Fibroblast of skin of right quadriceps (primary cell): ENCODE measurements around the gene KISS1.

ENCODE experiments used
- DNase-seq: peaks from one replicate; pipeline ENCODE4 v3.0.0-alpha.2; 2013

Gene KISS1

GRCh38 chr1:204153667-204154066 is 42.6 kb downstream of the KISS1 start:
- DNase-seq: no peak

- no peak for DNase-seq
Observed at GRCh38 chr1:204152310-204153044, 43.8 kb downstream of the KISS1 start.

DNA sequence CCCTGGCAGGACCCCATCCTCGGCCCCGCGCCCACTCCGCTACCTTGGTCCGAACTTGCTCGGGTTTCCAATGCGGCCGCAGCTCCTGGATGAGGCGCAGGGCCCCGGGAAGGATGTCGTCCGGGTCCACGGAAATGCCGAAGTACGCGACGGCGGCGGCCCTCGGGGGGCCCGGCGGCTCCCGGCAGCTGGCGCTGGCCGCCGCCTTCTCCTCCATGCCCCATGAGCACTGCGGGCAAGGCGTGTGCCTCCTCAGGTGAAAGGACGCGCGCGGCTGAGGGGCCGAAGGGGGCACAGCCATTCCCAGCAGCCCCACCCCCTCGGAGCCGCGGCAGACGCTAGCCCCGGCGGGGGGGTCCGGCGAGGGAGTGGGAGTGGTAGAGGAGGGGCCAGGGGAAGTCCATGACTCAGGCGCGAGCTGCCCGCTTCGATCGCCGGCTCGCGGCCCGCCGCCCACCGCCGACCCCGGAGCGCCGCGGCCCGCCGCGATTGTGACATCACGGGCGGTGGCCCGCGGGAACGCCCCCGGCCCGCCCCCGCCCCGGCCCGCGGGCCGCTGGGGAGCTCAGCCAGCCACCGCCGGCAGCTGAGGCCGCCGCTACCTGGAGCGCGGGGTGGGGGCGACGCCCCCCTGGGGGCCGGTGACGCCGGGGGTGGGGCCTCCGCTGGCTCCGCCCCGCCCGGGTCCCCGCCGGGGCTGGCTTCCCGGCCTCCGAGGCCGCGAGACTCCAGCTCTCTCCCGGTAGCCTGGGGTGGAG is 44.6 kb downstream of the KISS1 start, which contains the start of gene ETNK2:
TSS of gene ETNK2 (minus strand) at position 493 of the 758 bp plus-strand sequence. CDS start at position 301, 192 bp downstream.
- DNase-seq: peak; percentile 50

DNA sequence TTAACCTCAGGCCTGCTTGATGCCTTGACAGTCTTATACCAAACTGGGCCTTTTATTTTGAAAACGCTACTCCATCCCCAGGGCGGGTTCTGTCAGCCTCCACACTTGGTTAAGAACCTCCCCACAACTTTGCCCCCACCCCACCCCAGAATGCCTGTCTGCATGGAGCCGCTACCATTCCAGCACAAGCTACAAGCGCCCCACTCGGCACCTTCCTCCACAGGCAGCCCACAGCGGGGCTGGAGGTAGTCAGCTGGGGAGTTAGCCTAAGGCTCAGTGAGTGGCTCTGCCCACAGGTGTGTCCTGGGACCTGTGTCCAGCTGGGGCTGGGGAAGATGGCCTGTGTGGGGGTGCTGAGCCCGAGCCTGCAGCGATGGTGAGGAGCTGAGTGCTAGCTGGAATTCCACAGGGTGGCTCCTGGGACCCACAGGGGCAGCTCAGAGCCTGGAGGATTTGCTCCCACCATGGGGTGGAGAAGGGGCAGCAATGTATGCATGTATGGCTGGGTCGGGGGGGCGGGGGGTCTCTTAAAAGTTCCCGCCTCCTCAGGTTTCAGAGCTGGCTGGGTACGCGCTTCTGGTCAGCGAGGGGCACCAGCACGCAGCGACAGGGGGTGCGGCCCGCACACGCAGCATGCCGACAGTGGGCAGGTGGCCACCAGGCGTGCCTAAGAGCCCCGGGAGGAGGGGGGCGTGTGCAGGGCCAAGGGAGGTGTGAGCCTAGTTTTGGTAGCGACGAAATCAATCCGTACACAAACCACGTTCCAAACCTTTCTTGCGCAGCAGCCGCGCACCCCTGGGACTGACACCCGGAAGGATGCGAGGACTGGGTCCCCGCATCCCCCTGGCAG is 45.4 kb downstream of the KISS1 start:
- DNase-seq: no peak

DNA sequence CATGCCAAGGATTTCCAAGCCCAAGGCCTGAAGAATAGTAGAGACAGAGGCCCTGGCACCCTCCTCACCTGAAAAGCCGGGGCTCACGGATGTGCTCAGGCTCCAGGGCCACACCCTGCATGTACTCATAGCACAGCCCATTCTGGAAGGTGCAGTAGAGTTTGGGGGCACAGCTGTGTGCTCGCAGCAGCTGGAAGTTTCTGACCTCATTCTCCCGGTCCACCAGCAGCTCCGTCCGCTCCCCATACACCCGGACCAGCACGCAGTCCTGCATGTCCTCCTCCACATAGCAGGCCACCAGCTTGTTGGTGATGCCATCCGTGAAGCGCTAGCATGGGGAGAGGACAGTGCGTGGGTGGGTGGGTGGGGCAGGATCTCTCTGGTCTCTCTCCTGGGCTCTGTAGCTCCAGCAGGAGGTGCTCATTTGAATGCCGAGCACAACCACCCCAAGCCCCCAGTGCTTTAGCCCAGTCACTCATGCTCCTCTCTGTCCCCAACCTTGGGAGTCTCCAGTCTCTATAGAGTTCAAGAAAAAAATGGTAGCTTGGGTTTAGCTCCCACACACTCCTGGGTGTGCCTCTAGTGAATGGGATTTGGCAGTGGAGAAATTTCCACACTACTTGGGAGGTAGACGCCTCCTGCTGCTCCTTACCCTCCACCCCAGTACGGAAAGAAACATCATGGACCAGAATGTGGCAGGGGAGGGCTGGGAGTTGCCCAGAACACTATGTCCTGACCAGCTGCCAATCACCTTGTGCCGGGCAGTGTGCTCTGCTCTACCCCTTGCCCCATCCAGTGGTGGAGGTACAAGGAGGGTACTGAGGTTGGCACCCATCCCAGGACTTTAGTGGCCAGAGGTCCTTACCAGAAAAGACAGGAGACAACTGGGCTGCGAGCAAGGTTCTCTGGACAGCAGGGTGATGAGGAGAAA is 46.4 kb downstream of the KISS1 start:
- DNase-seq: no peak

DNA sequence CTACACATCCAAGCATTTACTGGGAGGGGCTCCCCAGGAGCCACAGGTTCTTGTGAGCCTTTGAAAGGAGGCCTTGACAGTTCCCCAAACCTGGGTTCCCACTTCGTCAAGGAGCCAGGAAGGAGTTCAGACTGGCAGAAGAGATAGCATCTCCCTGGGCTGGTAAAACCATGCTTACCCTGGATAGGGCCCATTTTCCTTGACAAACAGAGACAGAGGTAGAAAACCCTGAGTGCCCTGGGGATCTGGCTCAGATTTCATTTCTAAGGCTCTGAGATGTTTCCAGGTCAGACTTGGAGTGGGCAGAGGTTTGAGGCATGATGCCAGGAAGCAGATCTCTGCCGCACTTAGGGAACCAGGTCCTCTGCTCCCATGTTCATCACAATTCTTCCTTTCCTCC is 47.2 kb downstream of the KISS1 start:
- no peak for DNase-seq

DNA sequence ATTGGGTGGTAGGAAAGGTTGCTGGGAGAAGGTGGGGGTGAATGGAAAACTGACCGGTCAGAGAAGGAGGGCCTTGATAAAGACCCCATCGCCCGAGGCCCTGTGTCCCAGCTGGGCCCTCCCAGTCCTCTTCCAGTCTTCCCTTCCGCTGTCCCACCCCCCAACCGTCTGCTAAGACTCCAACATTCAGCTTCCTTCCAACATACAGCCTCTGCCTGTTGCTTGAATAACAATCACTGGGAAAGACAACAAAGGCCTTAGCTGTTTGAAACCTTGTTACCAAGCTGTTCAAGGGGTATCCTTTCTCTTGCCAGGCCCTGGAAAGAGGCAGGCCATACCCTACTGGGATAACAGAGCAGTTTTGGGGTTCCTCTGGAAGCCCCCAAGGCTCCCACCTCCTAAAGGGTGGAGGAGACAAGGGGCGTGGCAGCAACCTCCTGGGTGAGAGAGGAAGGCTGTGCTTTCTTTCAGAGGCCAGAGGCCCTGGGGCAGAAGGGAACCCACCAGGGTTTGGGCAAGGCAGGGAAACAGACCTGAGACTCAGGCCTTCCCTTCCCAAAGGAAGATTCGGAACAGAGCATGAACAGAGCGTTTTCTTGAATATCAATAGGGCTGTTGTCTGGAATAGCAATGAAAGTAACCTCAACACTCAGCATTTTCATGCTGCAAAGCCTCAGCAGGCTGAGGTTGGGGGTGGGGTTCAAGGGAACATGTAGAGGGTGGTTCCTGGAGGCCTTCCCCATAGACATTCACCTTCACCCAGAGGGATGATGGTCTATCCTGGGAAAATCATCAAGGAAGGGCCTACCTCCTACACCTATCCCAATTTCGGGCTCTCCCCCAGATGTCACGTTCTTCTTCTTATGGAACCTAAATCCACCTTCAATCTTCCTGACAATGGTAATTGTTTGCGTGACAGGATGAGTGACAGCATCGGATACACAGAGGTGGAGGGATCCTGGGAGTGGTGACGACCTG is 48.6 kb downstream of the KISS1 start:
- no peak for DNase-seq

DNA sequence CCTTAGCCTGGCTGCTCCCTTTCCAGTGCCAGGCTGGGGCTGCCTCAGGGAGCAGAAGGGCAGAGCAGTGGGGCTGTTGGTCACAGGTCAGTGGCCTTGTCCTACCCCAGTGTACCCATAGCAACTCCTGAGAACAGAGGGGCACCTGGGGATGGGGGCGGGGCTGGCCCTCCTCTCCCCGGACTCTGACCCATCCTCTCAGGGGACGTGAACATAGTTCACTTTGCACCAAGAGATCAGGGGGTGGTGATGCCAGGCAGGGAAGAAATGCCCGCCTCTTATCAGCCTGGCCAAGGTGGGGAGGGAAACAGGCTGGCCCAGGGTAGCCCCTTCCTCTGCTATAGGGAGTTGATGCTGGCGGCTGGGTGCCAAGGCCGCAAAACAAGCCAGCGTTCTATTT is 49.3 kb downstream of the KISS1 start:
- DNase-seq: no peak

DNA sequence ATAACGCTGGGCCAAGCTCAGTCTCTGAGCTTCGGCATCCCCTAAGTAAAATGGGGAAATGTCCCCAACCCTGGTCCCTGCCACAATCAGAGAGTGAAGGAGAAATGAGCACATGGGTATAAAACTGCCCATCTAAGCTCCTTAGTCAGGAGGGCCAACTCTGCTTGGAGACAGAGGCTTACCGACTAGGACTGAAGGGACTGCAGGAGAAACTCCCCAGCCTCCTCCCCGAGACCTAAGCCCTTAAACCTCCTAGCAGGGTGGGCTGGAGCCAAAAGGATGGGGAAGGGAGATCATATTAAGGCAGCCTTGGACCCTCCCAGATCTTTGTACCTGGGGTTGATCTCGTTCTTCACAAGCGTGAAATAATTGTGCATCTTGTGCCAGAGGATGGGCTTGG is 50.0 kb downstream of the KISS1 start:
- no peak for DNase-seq

GRCh38 chr1:204145033-204145504 is 51.2 kb downstream of the KISS1 start:
- no peak for DNase-seq

DNA sequence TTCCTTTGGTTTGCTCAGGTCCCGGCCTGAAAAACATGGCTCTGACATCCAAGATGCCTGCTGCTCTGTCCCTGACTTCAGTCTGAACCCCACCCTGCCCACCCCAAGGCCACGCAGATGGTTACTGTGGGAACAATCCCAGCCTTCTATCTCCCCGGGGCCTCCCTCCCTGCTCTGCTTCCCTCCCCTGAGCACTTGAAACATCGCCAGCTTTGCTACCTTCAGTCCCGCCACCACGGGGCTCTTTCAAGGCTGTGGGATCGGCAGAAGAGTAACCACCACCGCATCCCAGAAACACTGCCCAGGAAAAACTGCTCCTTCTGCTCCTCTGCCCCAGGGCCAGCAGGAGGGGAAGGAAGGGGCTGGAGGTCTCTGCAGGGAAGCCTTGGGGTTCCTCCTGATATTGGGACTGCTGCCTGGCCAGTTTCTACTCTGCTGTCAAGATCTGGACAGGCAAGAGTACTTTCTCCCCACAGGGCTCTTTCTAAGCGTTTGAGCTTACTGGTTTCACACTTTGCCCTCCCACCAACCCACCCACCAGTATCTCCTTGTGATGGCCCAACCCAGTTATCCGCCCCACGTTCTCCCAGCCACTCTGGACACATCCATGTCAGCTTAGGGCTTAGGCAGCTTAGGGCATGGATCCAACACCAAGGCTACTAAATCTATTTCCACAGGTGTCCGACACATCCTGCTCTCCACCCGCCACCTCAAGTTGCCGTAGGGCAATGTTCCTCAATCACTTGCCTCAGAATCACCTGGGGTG is 52.8 kb downstream of the KISS1 start:
- DNase-seq: no peak

DNA sequence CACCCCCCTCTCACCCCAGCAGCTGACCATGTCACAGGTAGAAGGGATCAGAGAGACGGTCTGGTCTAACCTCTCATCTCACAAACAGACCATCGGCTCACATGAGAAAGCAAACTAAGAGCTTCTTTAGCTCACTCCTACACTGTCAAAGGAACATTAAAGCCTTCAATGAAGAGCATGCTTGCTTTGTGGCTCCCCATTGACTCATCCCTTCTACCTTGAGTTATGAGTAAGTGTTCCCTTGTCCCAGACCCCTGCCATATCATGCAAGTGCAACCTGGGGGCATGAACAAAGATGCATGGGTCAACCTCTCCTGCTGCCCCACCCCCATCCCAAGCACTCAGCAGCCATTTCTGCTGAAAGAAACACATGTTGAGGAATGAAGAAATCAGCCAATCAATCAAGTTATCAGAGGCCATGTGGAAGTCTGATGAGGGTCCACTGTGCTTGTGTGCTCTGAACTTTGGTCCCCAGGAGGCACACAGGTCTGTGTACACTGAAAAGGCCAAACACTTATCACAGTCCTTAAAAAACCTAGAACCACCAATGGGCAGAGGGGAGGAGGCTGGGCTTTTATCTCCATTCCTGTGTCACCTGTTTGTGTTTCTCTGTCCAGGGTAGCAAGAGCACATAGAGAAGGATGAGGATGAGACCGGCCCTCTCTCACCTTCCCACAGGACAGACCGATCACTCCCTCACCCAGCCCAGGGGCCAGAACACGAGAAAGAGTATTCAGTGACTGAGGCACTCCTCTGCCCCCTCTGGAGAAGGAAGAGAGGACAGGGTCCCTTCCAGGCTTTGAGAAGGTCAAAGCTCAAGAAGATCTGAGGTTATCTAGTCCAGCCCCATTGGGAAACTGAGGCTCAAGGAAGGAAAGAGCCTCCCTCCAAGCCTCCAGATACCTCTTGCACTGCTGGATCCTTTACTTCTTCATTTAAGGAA is 54.0 kb downstream of the KISS1 start:
- no peak for DNase-seq

DNA sequence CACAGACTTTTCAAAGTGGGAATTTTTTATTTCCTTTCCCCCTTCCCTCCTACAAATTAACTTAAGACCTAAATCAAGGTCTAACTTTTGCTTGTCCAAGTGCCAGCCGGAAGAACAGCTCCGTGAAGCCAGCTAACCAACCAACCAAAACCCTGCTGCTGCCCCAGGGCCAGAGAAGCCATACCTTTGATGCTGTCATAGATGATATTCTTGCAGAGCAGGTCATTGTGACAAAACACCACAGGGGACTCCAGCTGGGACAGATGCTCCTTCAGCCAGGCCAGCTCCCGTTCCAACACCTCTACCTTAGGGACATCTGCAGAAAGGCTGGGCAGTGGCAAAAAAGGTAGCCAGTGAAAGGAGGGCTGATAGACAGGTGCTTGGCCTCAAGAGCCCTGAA is 55.2 kb downstream of the KISS1 start:
- DNase-seq: no peak
